Hepatocyte (in vitro differentiated cells): ENCODE results near the gene NCOA3.

Experiments used
- CTCF ChIP-seq: fragments of 200-600 bp; sonication (generic); IDR thresholded peaks from 2 replicates; pipeline ENCODE4 v1.5.1; 2016; ENCODE audit warnings: antibody characterized with exemption, mild to moderate bottlenecking; ENCODE audit not compliant: poor library complexity
- EZH2 ChIP-seq: fragments of 200-600 bp; sonication (generic); IDR thresholded peaks from 2 replicates; pipeline ENCODE4 v1.6.1; 2016; ENCODE audit warnings: antibody characterized with exemption, mild to moderate bottlenecking, borderline replicate concordance

- no peak for TF ChIP-seq CTCF
- no peak for TF ChIP-seq EZH2
Observed at GRCh38 chr20:47529840-47530239, 28.2 kb downstream of the NCOA3 start.
